Nephron progenitor cell (in vitro differentiated cells): ENCODE results near the gene COPA.

Source experiments
- DNase-seq: peaks from one replicate; pipeline ENCODE4 v3.0.0; 2021
- H3K27ac Mint-ChIP-seq: 2 replicates; pipeline ENCODE4 v1.8.0; 2021; ENCODE audit warnings: mild to moderate bottlenecking, moderate library complexity, mixed read lengths
- H3K27me3 Mint-ChIP-seq: 2 replicates; pipeline ENCODE4 v1.8.0; 2021; ENCODE audit warnings: mild to moderate bottlenecking, low read depth, mixed read lengths; ENCODE audit not compliant: poor library complexity
- H3K36me3 Mint-ChIP-seq: 2 replicates; pipeline ENCODE4 v1.8.0; 2021; ENCODE audit warnings: low read depth, mixed read lengths
- H3K4me1 Mint-ChIP-seq: 2 replicates; pipeline ENCODE4 v1.8.0; 2021; ENCODE audit warnings: mixed read lengths
- H3K4me3 Mint-ChIP-seq: 2 replicates; pipeline ENCODE4 v1.8.0; 2021; ENCODE audit warnings: mild to moderate bottlenecking, moderate library complexity, mixed read lengths
- H3K9me3 Mint-ChIP-seq: 2 replicates; pipeline ENCODE4 v1.8.0; 2021; ENCODE audit warnings: mild to moderate bottlenecking, moderate library complexity, mixed read lengths
- TF ChIP-seq, protein P1 (sequence below): fragments of 200-600 bp; sonication (generic); IDR thresholded peaks from 2 replicates; pipeline ENCODE4 v1.5.0; 2021; ENCODE audit warnings: antibody characterized with exemption

COPA gene

DNA sequence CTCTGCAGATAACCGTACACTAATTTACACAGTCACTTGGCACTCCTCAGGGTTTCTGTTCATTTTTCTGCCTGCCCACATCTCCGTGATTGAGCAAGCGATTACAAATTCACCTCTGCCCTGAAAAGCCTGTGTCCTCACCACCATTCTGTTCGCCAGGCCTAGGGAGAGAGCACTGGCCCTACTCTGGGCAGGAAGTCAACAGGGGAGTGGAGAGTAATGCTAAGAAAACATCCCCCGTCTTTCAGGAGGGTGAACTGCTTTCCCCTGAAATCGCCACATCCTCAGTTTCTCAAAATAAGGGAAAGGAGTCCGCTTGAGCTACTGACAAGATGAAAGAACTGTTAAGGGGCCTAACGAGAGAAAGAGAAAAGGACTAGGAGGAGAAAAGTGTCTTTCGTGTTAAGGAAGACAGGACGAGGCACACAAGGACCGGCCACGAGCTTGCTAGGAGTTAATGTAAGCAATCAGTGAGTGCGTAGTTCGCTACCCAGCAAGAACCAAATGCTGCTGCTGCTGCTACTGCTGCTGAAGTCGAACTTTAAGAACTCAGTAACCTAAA lies 58.7 kb downstream of the COPA start:
- TF ChIP-seq, protein P1, sequence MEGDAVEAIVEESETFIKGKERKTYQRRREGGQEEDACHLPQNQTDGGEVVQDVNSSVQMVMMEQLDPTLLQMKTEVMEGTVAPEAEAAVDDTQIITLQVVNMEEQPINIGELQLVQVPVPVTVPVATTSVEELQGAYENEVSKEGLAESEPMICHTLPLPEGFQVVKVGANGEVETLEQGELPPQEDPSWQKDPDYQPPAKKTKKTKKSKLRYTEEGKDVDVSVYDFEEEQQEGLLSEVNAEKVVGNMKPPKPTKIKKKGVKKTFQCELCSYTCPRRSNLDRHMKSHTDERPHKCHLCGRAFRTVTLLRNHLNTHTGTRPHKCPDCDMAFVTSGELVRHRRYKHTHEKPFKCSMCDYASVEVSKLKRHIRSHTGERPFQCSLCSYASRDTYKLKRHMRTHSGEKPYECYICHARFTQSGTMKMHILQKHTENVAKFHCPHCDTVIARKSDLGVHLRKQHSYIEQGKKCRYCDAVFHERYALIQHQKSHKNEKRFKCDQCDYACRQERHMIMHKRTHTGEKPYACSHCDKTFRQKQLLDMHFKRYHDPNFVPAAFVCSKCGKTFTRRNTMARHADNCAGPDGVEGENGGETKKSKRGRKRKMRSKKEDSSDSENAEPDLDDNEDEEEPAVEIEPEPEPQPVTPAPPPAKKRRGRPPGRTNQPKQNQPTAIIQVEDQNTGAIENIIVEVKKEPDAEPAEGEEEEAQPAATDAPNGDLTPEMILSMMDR = no peak
- Mint-ChIP-seq H3K36me3 (peaks cover 36% of the 10 kb centered on the region), H3K9me3 (no peaks in the 10 kb centered on the region), H3K4me3 (peak overlapping the region; percentile 93), H3K27me3 (peaks cover 3% of the 10 kb centered on the region), H3K27ac (peak overlapping the region; percentile 81), H3K4me1 (peaks cover 26% of the 10 kb centered on the region)
- no peak for DNase-seq

DNA sequence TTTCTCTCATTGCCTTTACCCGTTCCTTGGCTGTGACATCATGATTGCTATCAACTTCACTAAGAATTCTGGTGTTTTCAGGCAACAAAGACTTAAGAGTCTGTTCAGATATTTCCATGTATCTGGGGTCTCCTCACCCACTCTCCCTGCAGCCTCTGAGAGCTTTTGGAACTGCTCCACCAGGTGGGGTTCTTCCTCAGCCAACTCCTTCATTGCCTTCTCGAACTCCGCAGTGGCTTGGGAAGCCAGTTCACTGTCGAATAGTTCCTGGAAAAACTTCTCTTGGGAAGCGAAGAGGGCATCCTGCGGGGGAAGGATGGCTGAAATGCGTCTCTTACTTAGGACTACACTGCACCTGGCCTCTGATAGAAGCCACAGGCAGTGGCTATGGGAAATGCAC lies 60.2 kb downstream of the COPA start:
- no peak overlapping the region for H3K27ac Mint-ChIP-seq
- DNase-seq = no peak
- H3K27me3 Mint-ChIP-seq = peaks cover 3% of the 10 kb centered on the region
- peaks cover 36% of the 10 kb centered on the region for H3K36me3 Mint-ChIP-seq
- H3K4me3 Mint-ChIP-seq = peak overlapping the region; percentile 24
- TF ChIP-seq, protein P1 = no peak
- no peaks in the 10 kb centered on the region for H3K9me3 Mint-ChIP-seq
- H3K4me1 Mint-ChIP-seq = peaks cover 26% of the 10 kb centered on the region

DNA sequence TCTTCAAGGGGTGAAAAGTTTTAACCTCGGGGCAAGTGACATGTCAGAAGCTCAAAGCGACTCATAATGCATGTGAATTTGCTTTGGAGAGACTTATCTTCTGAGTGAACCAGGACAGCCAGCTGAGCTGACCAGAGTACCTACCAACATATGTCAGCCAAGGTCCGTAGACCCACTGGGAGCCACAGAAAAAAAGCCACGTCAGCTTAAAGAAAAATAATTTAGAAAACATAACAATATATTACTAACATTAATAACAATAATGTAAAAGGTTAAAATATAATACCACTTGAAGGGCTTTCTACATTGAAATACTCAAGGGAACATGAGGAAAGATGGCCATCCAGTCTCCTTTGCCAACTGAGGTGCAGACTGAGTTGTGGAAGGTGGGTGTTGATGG lies 65.1 kb downstream of the COPA start:
- H3K36me3 Mint-ChIP-seq = peaks cover 44% of the 10 kb centered on the region
- no peak for DNase-seq
- H3K4me3 Mint-ChIP-seq = no peak overlapping the region
- TF ChIP-seq, protein P1 = no peak
- H3K9me3 Mint-ChIP-seq = no peaks in the 10 kb centered on the region
- no peaks in the 10 kb centered on the region for H3K4me1 Mint-ChIP-seq
- no peak overlapping the region for H3K27ac Mint-ChIP-seq
- H3K27me3 Mint-ChIP-seq = peaks cover 3% of the 10 kb centered on the region

DNA sequence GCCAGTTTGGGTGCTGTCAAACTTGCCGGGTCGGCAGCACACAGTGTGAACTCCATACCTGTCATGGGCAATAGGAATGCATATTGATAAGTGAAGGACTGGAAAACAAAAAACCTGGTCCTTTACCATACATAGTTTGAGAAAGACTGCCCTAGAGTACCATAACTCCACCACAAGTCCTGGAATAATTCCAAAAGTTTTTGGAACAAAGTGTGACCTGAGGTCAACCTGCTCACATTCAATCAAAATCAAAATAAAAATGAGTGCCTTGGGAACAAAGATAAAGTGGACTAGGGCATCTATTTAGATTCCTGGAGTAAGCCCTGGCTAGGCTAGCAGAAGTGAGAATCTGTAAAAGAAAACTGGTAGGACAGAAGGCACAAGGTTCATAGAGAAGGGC lies 65.7 kb downstream of the COPA start:
- peaks cover 3% of the 10 kb centered on the region for H3K27me3 Mint-ChIP-seq
- TF ChIP-seq, protein P1 = no peak
- no peaks in the 10 kb centered on the region for H3K4me1 Mint-ChIP-seq
- no peak overlapping the region for H3K27ac Mint-ChIP-seq
- peaks cover 38% of the 10 kb centered on the region for H3K36me3 Mint-ChIP-seq
- DNase-seq = no peak
- H3K4me3 Mint-ChIP-seq = no peak overlapping the region
- H3K9me3 Mint-ChIP-seq = no peaks in the 10 kb centered on the region

DNA sequence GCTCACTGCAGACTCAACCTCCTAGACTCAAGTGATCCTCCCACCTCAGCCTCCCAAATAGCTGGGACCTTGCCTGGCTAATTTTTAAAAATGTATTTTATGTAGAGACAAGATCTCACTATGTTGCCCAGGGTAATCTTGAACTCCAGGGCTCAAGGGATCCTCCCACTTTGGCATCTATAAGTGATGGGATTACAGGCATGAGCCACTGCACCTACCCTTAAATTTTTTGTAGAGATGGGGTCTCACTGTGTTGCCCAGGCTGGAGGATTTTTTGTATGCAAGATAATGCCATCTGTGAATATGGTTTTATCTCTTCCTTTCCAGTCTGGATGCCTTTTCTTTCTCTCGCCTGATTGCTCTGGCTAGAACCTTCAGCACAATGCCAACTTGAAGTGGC lies 72.0 kb downstream of the COPA start:
- H3K9me3 Mint-ChIP-seq = no peaks in the 10 kb centered on the region
- no peak overlapping the region for H3K4me3 Mint-ChIP-seq

More for the DNA sequence above, 72.0 kb downstream of the COPA start:
- Mint-ChIP-seq H3K27me3 (peaks cover 37% of the 10 kb centered on the region), H3K36me3 (no peaks in the 10 kb centered on the region), H3K27ac (no peak overlapping the region), H3K4me1 (no peaks in the 10 kb centered on the region)
- TF ChIP-seq, protein P1 = no peak
- no peak for DNase-seq
